Gastrocnemius medialis (tissue), 4 donors: ENCODE measurements around the gene SLC26A8.

ENCODE experiments used
- CTCF ChIP-seq, 5 experiments: fragments of 450-650 bp in 3 of 5; fragments of 200-600 bp in 2 of 5; sonication (generic) in 2 of 5; IDR thresholded peaks in 4 of 5; conservative IDR thresholded peaks in 1 of 5; 1 replicate in 4 of 5; 2 replicates in 1 of 5; pipeline ENCODE4 v1.5.1; 2016 to 2019; ENCODE audit warnings: antibody characterized with exemption in 5 of 5, mild to moderate bottlenecking in 3 of 5, moderate library complexity in 3 of 5
- POLR2A ChIP-seq, 2 donors: fragments of 450-650 bp; IDR thresholded peaks; one replicate each; pipeline ENCODE4 v1.6.1; 2017; ENCODE audit warnings: antibody characterized with exemption in 2 of 2, mild to moderate bottlenecking in 2 of 2, moderate library complexity in 2 of 2

GRCh38 chr6:35984701-35985100 is 39.7 kb downstream of the SLC26A8 start:
- TF ChIP-seq CTCF (IDR thresholded peaks at IDR 0.05 in 4 of 5, conservative IDR thresholded peaks at IDR 0.05 in 1 of 5) = no peak
- TF ChIP-seq POLR2A (IDR thresholded peaks at IDR 0.05) = no peak
